GM19240 (cell line): Measurements from ENCODE around the gene PPP4R1.
"Not testable (repeated sequence)": the region's sequence is repeated elsewhere in the genome, so short reads cannot be mapped to it uniquely, and the experiment has no call there.

Source experiments
- DNase-seq: peaks from one replicate; pipeline ENCODE4 v3.0.0; 2011; ENCODE audit warnings: low spot score; ENCODE audit not compliant: insufficient read length

The PPP4R1 gene

GRCh38 chr18:9631814-9632496 is 17.6 kb upstream of the PPP4R1 start:
- DNase-seq, result no peak

GRCh38 chr18:9630444-9630843 is 16.1 kb upstream of the PPP4R1 start:
- no peak for DNase-seq

GRCh38 chr18:9629709-9630108 is 15.3 kb upstream of the PPP4R1 start:
- no peak for DNase-seq

- DNase-seq, result no peak
These were observed 14.6 kb upstream of the PPP4R1 start for GRCh38 chr18:9628984-9629383.

GRCh38 chr18:9627642-9628041 is 13.3 kb upstream of the PPP4R1 start:
- DNase-seq, result no peak

- DNase-seq, result no peak
These were observed 5.6 kb upstream of the PPP4R1 start for GRCh38 chr18:9619990-9620389.

- no peak for DNase-seq
These were observed 5.2 kb upstream of the PPP4R1 start for GRCh38 chr18:9619545-9619944.

- no peak for DNase-seq
These were observed 4.7 kb upstream of the PPP4R1 start for GRCh38 chr18:9619056-9619455.

- DNase-seq, result no peak
These were observed 2.7 kb upstream of the PPP4R1 start for GRCh38 chr18:9617006-9617542.

GRCh38 chr18:9616049-9616448 is 1.7 kb upstream of the PPP4R1 start:
- DNase-seq, result no peak

GRCh38 chr18:9615280-9615797 is 980 bp upstream of the PPP4R1 start:
- no peak for DNase-seq

- DNase-seq, result no peak
These were observed 584 bp downstream of the PPP4R1 start for GRCh38 chr18:9613550-9614400.

GRCh38 chr18:9612977-9613376 is 1.4 kb downstream of the PPP4R1 start:
- no peak for DNase-seq

GRCh38 chr18:9612215-9612830 is 2.0 kb downstream of the PPP4R1 start:
- no peak for DNase-seq

- DNase-seq, result no peak
These were observed 5.2 kb downstream of the PPP4R1 start for GRCh38 chr18:9609190-9609589.

GRCh38 chr18:9608728-9609127 is 5.6 kb downstream of the PPP4R1 start:
- no peak for DNase-seq

GRCh38 chr18:9608298-9608697 is 6.1 kb downstream of the PPP4R1 start:
- no peak for DNase-seq

GRCh38 chr18:9607111-9607510 is 7.2 kb downstream of the PPP4R1 start:
- DNase-seq, result not testable (repeated sequence)

GRCh38 chr18:9606039-9606438 is 8.3 kb downstream of the PPP4R1 start:
- no peak for DNase-seq

GRCh38 chr18:9604348-9604747 is 10.0 kb downstream of the PPP4R1 start:
- no peak for DNase-seq

- DNase-seq, result no peak
These were observed 15.0 kb downstream of the PPP4R1 start for GRCh38 chr18:9599328-9599727.

GRCh38 chr18:9597609-9598008 is 16.8 kb downstream of the PPP4R1 start:
- DNase-seq, result no peak
